Activated CD8-positive, alpha-beta memory T cell treated with anti-CD3 and anti-CD28 coated beads, Interleukin-2, amount 50 U/mL, for 1 hour (primary cell): ENCODE data around the gene ARMCX1.
"Not testable (repeated sequence)": the region's sequence is repeated elsewhere in the genome, so short reads cannot be mapped to it uniquely, and the experiment has no call there.

Source experiments
- DNase-seq: peaks from one replicate; pipeline ENCODE4 v3.0.0-alpha.2; 2020; ENCODE audit errors: extremely low read depth

Gene ARMCX1

DNA sequence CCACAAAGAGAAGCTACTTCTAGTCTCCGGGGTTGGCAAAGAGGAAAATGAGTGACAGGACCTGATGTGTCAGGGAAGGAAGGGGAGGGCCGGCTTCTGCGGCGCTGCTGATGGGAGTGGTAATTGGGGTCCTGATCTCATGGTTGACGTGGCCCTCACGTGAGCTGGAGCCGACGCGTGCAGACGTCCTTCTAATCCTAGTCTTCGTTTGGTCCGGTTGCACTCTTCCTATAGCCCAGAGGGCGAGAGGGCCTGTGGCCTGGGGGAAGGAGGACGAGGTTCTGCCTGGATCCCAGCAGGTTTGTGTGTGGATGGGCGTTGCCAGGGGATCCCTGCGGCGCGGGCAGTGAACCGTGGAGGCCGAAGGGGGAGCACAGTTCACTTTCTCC, at the start of gene ARMCX1:
ARMCX1 (plus strand) TSS at position 186 of the 389 bp plus-strand sequence. CDS start 2,384 bp downstream, outside the sequence.
- DNase-seq: no peak

DNA sequence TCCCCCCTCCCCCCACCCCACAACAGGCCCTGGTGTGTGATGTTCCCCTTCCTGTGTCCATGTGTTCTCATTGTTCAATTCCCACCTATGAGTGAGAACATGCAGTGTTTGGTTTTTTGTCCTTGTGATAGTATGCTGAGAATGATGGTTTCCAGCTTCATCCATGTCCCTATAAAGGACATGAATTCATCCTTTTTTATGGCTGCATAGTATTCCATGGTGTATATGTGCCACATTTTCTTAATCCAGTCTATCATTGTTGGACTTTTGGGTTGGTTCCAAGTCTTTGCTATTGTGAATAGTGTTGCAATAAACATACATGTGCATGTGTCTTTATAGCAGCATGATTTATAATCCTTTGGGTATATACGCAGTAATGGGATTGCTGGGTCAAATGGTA, 47.4 kb upstream of the ARMCX1 start:
- DNase-seq: not testable (repeated sequence)

DNA sequence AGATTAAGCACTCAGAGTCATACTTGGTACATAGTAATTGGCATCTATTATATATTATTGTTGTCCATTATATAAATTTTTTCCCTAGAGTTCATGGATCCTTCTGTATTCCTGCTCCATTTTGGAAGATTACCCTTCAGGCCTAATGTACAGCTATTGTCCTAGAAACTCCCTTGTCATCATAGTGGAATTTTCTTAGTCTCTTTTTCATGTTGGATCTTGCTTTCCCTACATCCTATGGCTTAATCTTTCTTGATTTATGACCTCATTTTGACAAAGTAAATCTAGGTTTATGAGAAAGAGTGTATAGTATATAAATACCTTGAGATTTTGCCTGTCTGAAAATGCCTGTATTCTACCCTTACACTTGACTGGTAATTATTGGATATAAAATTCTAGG, 43.0 kb upstream of the ARMCX1 start:
- no peak for DNase-seq

DNA sequence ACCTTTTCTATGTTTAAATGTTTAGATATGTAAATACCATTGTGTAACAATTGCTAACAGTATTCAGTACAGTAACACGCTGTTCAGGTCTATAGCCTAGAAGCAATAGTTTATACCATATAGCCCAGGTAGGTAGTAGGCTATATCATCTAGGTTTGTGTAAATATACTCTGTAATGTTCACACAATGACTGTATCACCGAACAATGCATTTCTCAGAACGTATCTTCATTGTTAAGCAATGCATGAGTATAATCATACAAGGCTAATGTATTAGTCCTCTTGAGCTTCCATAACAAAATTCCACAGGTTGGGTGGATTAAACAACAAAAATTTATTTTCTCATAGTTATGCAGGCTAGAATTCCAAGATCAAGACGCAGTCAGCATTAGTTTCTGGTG, 42.4 kb upstream of the ARMCX1 start:
- DNase-seq: no peak

DNA sequence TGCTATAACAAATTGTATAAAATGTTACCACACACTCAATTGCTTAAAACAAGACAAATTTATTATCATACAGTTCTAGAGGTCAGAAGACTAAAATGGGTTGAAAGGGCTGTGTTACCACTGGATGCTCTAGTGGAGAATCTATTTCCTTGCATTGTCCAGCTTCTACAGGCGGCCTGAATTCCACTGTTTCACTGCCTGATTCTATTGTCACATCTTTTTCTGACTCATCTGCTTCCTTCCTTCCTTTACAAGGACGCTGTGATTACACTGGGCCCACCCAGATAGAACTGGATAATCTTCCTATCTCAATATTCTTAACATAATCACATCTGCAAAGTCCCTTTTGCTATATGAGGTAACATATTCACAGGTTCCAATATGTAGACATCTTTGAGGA, 19.4 kb upstream of the ARMCX1 start:
- no peak for DNase-seq

DNA sequence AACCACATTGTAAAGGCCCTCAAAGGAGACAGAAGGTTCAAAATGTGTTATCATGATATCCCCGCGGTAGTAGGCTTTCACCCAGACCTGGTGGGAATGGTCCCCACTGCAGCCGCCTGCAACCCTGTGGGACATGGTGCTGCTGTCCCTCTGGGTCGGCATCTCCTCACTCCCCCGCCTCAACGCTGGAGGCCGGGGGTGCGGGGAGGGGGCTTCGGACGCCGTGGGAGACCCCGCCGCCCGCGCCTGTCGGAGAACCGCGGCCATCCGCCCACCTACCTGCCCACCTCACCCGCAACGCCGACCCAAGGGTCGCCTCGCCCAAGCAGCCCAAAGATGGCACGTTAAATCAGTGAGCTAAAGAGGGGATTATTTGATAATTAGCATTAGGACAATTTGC, 11.2 kb upstream of the ARMCX1 start:
- DNase-seq: no peak

DNA sequence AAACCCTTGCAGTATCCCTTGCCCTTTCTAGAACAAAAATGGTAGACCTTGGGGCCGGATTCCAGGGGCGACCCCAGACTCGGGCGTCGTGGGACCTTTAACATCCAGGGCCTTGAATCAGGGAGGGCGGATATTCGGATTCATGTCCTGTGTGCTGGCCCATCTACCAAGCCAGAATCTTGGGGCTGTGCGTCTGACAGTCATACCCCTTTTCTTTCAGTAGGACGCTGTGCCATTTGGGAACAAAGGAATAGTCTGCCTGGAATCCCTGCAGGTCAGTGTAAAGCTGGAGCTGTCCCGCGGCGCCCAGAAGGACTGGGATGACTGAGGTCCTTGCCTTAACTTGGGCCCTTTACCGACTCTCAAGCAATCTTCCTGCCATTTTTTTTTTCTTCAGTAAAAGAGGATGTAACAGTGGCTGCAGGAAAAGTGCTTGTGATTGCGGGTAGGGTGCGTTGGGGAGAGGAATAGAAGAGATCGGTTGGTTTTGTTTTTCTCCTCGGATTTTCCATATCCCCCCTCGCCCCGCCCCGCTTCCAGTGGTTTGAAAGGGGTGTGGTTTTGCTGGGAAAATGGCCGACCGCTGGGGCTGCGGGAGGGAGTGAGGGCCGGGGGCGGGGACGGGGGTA, 518 bp downstream of the ARMCX1 start:
- DNase-seq: no peak

DNA sequence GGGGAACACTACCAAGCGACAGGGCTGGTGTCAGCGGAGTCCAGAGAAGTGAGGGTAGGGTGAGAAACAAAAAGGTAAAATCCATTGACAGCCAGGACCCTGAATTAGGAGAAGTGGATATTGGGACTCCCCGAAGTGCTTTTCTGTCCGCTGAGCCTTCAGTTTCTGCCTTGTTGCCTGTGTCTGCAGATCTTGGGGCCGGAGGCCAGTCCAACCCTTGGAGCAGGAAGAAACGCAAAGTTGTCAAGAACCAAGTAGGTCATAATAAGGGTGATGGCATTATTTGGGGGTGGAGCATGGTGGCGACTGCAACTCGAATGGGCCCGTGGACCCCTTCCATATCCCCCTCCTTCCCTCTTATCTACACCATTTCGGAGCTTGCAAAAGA, 1.0 kb downstream of the ARMCX1 start:
- no peak for DNase-seq

DNA sequence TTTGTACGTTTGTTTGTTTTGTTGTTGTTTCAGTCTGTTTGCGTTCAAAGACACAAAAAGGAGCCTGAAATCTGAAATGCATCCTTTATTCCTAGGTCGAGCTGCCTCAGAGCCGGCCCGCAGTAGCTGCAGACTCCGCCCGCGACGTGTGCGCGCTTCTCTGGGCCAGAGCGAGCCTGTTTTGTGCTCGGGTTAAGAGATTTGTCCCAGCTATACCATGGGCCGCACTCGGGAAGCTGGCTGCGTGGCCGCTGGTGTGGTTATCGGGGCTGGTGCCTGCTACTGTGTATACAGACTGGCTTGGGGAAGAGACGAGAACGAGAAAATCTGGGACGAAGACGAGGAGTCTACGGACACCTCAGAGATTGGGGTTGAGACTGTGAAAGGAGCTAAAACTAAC, 2.4 kb downstream of the ARMCX1 start:
- DNase-seq: no peak

DNA sequence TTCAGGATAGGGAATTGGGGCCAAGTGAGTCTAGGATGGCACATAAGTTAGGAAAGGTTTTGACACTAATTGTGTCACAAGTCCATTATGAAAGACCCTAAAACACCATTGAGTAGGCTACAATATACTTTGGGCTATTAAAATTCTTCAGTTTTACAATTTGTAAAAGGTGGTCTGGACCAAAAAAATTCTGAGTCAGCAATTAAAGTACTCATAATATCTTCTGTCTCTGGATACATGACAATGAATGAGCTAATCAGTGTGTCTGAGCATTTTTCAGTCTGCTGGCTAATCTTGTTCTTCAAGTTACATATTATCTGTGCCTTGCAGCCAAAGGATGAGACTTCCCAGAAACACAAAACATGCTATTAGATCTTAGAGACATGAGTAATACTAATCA, 14.3 kb downstream of the ARMCX1 start:
- DNase-seq: no peak

DNA sequence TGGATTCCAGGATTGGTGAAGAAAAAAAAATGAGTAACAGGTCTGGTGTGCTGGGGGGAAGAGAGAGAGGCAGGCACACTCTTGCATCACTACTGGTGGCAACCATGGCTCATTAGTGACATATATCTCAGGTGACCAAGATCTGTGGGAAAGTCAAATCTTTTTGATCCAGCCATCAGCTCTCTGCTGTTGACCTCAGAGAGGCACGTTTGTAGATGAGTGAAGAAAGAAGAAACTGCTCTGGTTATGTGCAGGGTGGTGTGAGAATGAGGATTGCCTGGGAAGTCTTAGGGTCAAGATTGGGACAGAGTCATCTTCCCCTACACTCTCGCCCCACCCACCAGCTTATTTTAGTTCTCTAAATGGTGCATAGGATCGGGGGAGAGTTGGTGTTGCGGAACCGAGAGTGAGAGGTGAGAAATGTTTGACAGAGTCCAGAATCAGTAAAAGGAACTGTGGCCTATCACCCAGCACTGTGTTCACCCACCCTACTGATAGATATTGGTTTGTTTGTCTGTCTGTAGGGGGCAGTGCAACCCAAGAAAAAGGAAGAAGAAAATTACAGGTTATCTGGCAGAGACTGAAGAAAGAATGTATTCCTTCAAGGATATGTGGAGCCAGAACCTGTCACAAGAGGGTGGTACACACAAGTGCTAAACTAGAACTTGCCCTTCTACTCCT, 45.5 kb downstream of the ARMCX1 start:
- peak; percentile 18 for DNase-seq

DNA sequence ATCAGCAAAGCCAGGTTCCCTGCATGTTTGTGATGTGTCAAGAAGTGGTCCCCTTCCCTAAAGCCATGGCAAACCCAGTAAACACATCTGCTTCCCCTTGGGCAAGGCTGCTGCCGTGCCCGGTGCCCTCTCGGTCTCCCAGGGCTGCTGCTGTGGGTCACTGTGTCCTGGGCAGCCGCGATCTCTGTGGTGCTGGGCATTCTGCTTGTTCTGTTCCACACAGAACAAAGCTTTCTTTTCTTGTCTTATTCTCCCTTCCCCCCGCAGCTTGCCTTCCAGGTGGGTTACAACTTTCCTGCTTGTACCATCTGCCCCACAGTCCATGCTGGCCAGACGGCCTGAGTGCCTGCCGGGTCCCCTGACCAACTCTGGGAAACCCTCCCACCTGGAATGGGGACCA, 49.2 kb downstream of the ARMCX1 start:
- not testable (repeated sequence) for DNase-seq

DNA sequence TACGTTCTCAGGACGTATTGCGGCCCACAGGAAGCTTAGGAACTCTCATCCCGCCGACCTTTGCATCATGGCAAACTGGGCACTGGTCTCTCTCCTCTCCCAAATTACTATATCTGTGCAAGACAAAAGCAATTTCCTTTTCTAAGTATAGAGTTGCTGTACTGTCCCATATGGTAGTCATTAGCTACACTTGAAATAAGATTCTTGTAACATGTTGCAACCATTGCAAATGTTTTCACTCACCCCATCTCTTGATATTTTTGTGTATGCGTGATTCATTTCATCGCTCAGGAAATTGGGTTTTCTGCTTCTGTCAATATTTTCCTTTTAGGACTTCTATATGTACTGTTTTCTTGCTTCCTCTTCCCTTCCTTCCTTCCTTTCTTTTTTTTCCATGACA, 51.7 kb downstream of the ARMCX1 start:
- DNase-seq: no peak
